Kidney (tissue), 14 donors: ENCODE results near the gene NDFIP1. TPM values are rescaled to one million over a fixed set of nuclear protein-coding genes. Genes with fewer than 3 reads are reported as not detected.

ENCODE experiments used
- DNase-seq, 5 donors: peaks; one replicate each; pipeline ENCODE4 v3.0.0-alpha.2; 2013 to 2020
- FAIRE-seq: peaks from 2 replicates; lab custom pipeline; 2012; peaks lifted over from hg19 to GRCh38; lab: Jason Lieb, UNC
- H3K27ac ChIP-seq, 2 donors: one replicate each; pipeline ENCODE4 v1.7.0; 2013; ENCODE audit warnings: low read depth in 2 of 2, low read length in 2 of 2, inconsistent platforms in 1 of 2
- H3K27me3 ChIP-seq: one replicate; pipeline ENCODE4 v1.7.1; 2013; ENCODE audit warnings: low read length, inconsistent platforms; ENCODE audit not compliant: control insufficient read depth, insufficient read depth
- H3K36me3 ChIP-seq, 3 donors: one replicate each; pipeline versions ENCODE4 v1.7.0 to v1.7.1; 2013; ENCODE audit warnings: low read length in 3 of 3, control low read depth in 1 of 3, inconsistent platforms in 1 of 3; ENCODE audit not compliant: insufficient read depth in 3 of 3, control insufficient read depth in 2 of 3
- H3K4me1 ChIP-seq, 3 donors: one replicate each; pipeline versions ENCODE4 v1.7.0 to v1.7.1; 2013; ENCODE audit warnings: low read length in 3 of 3, inconsistent platforms in 1 of 3, low read depth in 1 of 3; ENCODE audit not compliant: control insufficient read depth in 2 of 3, insufficient read depth in 2 of 3
- H3K4me3 ChIP-seq, 3 donors: one replicate each; pipeline versions ENCODE4 v1.7.0 to v1.8.1; 2013; ENCODE audit warnings: low read length in 3 of 3, control low read depth in 1 of 3, inconsistent platforms in 1 of 3
- H3K9ac ChIP-seq, 3 donors: one replicate each; pipeline versions ENCODE4 v1.7.0 to v1.7.1; 2013; ENCODE audit warnings: low read length in 3 of 3, control low read depth in 1 of 3, inconsistent platforms in 1 of 3
- H3K9me3 ChIP-seq, 3 donors: one replicate each; pipeline versions ENCODE4 v1.7.0 to v1.7.1; 2013; ENCODE audit warnings: low read length in 3 of 3, control low read depth in 1 of 3, inconsistent platforms in 1 of 3; ENCODE audit not compliant: control insufficient read depth in 2 of 3, insufficient read depth in 1 of 3
- CTCF ChIP-seq: IDR thresholded peaks from 3 replicates; pipeline ENCODE4 v1.5.1; 2012; ENCODE audit warnings: mild to moderate bottlenecking, moderate library complexity, borderline replicate concordance; ENCODE audit not compliant: insufficient read depth; ENCODE audit errors: extremely low read depth
- intact Hi-C: fragments of 100-400 bp; cut with DNase I; formaldehyde crosslinking; loops from one replicate; pipeline ENCODE4 v1.11.1; 2022
- polyA plus RNA-seq: library from polyadenylated mRNA; stranded (reverse); fragments of 350-450 nt; fragmentation: Illumina TruSeq; extraction: RNeasy Lipid Tissue Mini Kit (QIAGEN cat#74804); gene quantifications from one replicate; pipeline ENCODE4 v1.2.3, GENCODE V29; 2014; ENCODE audit warnings: low read depth, low replicate concordance; ENCODE audit not compliant: insufficient read depth
- total RNA-seq: library from RNA; stranded (reverse); fragmentation: NEBNext Ultra II Directional; extraction: Animal tissue kit (Norgen Biotek cat#: 25700); gene quantifications from one replicate; pipeline ENCODE4 v1.2.1, GENCODE V29; 2021
- donor health status: control.
- donor health status: control.
- donor health status: control.
- donor health status: control.
- donor health status: control.
- donor health status: DM: yes; HTN: yes; CAD: no.
- donor health status: Normal renal cell carcinoma (clear cell type).

Gene NDFIP1
- total and polyA plus RNA-seq, 2 donors from 2014 or later, result 92.8 to 107 TPM

DNA sequence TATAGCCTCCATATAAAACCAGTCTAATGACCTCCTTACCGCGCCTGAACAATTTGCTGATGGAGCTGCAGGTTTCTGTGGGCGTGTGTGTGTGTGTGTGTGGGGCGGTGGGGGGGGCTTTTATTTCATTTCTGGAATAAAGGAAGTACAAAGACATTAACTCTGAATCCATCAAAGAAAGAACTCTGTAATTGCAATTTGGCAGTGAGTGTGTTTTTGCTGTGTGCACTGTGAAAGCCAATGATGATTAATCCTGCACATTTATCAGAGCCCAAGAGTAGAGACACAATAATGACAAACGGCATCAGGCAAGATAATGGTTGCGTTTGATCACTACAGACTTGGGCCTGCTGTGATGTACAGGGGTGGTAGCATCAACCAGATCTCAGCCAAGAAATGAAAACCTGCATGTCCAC is 29.3 kb upstream of the NDFIP1 start:
- no peak overlapping the region for H3K27ac ChIP-seq
- no peak overlapping the region for H3K4me3 ChIP-seq
- H3K36me3 ChIP-seq, result no peaks in the 10 kb centered on the region
- FAIRE-seq (no peak), DNase-seq (peak in 2 of 5 donors; percentile 42 to 50)
- H3K9me3 ChIP-seq, result no peaks in the 10 kb centered on the region
- H3K4me1 ChIP-seq, result no peaks in the 10 kb centered on the region
- no peaks in the 10 kb centered on the region for H3K27me3 ChIP-seq
- intact Hi-C loops, result no loop called here
- H3K9ac ChIP-seq, result no peak overlapping the region
- TF ChIP-seq CTCF, result no peak

DNA sequence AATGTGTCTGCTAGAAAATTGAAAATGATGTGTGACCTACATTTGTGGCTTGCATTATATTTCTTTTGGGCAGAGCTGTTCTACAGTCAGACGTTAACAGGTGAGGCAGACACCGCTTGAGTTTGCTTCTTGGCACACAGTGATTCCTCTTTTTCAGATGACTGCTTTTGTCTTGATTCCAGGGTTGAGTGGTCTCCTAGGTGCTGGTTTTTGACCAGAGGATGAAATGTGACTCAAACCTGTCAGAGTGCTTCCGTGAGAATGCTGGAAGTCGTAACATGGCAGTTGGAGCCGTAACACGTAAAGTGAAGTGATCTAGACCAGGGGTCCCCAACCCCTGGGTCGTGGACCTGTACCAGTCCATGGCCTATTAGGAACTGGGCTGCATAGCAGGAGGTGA is 28.3 kb upstream of the NDFIP1 start:
- no peaks in the 10 kb centered on the region for H3K27me3 ChIP-seq
- no peaks in the 10 kb centered on the region for H3K36me3 ChIP-seq
- no peak overlapping the region for H3K27ac ChIP-seq
- H3K9me3 ChIP-seq, result no peaks in the 10 kb centered on the region
- intact Hi-C loops, result no loop called here
- no peak overlapping the region for H3K9ac ChIP-seq
- no peaks in the 10 kb centered on the region for H3K4me1 ChIP-seq
- DNase-seq (no peak), FAIRE-seq (no peak)
- no peak for TF ChIP-seq CTCF
- H3K4me3 ChIP-seq, result no peak overlapping the region

DNA sequence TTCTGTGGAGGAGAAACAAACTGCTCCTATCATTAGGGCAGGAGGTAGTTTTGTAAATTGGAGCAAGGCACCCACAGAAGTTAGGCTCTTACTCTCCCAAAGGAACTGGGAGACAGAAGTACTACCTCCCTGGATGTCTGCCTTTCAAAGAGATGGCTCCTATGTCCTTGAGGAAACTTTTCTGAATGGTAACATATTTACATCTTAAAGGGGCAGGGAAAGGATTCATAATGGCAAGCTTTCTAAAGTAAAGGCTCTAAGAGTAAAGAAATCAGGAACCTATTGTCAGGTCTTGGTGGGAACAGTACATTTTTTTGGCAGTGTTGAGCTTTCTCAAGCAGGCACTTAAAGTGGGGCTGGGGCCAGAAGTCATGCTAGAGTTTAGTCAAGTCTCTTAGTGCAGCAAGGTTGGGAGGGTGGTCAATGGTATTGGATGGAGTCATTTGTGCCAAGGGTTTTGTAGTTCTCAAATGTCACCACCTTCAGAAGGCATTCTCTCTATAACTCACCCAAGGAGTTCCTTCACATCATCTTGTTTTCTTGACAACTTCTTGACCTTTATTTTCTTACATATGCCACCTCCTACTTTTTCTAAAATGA is 26.3 kb upstream of the NDFIP1 start:
- H3K27me3 ChIP-seq, result no peaks in the 10 kb centered on the region
- no peak overlapping the region for H3K9ac ChIP-seq
- no peaks in the 10 kb centered on the region for H3K36me3 ChIP-seq
- no peak overlapping the region for H3K27ac ChIP-seq
- DNase-seq, result no peak
- intact Hi-C loops, result no loop called here
- H3K9me3 ChIP-seq, result no peaks in the 10 kb centered on the region
- no peak for FAIRE-seq
- H3K4me3 ChIP-seq, result no peak overlapping the region
- no peaks in the 10 kb centered on the region for H3K4me1 ChIP-seq
- TF ChIP-seq CTCF, result no peak

DNA sequence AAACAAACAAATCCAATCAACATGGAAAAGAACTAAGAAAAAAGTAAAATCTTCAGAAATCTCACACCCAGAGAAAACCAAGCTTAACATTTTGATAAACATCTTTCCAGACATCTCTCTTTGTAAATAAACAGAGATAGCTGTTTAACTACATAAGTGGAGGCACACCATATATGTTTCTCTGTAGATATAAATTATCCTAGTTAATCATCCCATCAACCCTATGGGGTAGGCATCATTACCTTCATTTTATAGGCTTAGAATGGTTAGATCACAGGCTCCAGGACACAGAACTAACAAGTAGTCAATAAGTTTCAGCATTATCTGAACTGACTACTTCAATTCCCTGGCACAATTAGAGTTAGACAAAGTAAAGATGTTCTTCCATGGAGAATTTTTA is 22.4 kb upstream of the NDFIP1 start:
- H3K9ac ChIP-seq, result no peak overlapping the region
- intact Hi-C loops, result no loop called here
- TF ChIP-seq CTCF, result no peak
- DNase-seq (no peak), FAIRE-seq (no peak)
- no peaks in the 10 kb centered on the region for H3K27me3 ChIP-seq
- no peaks in the 10 kb centered on the region for H3K4me1 ChIP-seq
- no peaks in the 10 kb centered on the region for H3K36me3 ChIP-seq
- H3K27ac ChIP-seq, result no peak overlapping the region
- H3K9me3 ChIP-seq, result no peaks in the 10 kb centered on the region
- H3K4me3 ChIP-seq, result no peak overlapping the region
